ENCODE results near the gene BPI.

DNA sequence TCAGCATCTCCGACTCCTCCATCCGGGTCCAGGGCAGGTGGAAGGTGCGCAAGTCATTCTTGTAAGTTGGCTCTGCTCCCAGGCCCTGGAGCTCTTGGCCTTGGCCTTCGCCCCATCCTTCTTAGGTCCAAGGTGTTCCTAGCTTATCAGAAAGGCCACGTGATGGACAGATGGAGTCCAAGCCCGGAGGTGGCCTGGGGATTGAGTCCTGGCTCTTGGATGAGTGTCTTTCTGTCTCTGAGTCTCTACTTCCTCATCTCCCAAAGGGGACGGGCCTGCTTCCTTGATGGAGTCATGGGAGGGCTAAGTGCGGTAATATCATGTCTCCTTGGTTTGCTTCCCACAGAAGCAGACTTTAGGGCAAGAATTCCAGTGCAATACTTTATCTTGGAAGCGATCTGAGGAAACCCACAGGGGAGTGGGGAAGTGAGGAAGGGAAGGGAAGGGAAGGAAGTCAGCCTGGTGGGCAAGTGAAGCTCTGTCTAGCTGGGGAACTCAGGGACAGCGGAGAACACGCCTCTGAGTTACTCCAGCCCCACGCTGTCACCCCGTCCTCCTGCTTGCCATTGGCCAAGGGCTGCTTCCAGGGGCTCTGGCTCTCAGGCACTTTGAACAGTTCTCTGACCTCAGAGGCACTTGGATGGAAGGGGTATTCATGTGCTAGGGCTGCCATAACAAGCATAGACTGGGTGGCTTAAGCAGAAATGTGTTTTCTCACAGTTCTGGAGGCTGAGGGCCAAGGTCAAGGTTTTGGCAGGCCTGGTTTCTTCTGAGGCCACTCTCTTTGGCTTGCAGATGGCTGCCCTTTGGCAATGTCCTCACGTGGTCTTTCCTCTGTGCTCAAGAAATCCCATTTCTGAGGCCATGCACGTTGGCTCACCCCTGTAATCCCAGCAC is 47.2 kb downstream of the BPI start:
- TF ChIP-seq, protein P1, sequence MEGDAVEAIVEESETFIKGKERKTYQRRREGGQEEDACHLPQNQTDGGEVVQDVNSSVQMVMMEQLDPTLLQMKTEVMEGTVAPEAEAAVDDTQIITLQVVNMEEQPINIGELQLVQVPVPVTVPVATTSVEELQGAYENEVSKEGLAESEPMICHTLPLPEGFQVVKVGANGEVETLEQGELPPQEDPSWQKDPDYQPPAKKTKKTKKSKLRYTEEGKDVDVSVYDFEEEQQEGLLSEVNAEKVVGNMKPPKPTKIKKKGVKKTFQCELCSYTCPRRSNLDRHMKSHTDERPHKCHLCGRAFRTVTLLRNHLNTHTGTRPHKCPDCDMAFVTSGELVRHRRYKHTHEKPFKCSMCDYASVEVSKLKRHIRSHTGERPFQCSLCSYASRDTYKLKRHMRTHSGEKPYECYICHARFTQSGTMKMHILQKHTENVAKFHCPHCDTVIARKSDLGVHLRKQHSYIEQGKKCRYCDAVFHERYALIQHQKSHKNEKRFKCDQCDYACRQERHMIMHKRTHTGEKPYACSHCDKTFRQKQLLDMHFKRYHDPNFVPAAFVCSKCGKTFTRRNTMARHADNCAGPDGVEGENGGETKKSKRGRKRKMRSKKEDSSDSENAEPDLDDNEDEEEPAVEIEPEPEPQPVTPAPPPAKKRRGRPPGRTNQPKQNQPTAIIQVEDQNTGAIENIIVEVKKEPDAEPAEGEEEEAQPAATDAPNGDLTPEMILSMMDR (IDR thresholded peaks at IDR 0.05): no peak
- TF ChIP-seq ZFX (IDR thresholded peaks at IDR 0.05; ENCODE audit: borderline replicate concordance): no peak

All from 22Rv1 (cell line).